Activated CD8-positive, alpha-beta memory T cell treated with anti-CD3 and anti-CD28 coated beads, Interleukin-2, amount 50 U/mL, for 4 hours (primary cell): Measurements from ENCODE around the gene DIAPH3.

Experiments
- DNase-seq: peaks from one replicate; pipeline ENCODE4 v3.0.0-alpha.2; 2020

Gene DIAPH3

DNA sequence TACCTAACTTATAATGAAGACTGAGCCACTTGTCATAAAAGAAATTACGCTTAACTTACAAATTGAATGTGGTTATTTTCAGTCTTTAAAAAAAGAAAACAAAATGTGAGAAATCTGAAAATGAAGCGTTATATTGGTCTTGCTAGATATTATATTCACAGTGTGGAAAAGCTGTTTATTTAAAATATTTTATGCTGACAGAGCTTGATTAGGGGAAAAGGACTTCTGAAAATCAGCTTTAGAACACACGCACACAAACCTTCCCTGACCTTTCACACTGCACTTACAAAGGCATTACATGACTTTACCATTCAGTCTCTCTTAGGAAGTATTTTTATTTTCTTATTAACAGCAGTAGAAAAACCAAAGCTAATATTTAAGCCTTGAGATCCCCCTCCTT lies 461.5 kb downstream of the DIAPH3 start:
- no peak for DNase-seq

DNA sequence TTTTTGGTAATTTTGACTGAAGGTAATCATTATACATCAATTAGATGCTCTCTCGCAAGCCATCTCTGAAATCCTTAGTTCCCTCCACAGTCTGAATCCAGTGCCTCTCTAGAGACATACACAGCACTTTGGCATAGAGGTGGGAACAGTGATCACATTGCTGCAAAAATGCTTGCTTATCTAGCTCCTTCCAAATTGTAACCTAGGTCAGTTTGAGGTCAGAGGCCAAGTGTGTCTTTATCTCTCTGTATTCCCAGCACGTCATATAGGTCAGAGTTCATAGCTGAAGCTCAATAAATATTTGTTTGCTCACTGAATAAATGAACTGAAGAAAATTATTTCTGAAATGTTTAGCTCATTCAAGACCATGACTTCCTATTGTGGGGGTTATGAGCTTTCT lies 462.5 kb downstream of the DIAPH3 start:
- DNase-seq: no peak

DNA sequence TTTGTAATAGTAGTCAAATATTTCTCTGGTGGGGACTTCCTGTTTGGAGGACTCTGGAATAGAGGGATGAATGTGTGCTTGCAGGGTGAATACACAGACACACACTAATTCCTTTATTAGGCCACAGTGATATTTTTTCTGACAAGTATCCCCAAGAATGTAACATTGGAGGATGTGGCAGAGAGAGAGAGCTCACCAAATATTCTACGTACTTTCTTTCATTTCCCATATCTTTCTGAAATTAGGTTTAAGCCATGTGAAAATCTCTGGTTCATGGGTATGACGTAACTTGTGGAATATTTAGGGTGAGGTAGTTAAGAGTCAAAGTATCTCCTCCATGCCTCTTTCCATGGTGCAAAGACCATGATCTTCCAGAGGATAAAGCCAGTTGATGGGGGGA lies 463.4 kb downstream of the DIAPH3 start:
- no peak for DNase-seq

DNA sequence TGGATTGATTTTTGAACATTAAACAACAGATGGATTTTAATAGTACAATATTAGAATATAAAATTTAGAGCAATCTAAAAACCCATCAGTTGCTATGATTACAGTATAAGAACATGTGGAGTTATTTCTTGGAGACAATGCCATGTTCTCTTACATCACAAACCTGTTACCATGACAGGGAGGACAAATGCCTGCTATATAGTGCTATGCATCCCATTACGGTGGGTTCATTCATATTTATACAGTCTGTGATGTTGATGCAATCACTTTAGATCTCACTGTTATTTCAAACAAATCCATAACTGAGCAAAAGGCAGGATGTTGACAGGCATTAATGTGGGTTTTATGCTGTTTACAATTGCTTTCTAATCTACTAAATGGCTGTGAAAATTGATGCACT lies 467.5 kb downstream of the DIAPH3 start:
- no peak for DNase-seq

DNA sequence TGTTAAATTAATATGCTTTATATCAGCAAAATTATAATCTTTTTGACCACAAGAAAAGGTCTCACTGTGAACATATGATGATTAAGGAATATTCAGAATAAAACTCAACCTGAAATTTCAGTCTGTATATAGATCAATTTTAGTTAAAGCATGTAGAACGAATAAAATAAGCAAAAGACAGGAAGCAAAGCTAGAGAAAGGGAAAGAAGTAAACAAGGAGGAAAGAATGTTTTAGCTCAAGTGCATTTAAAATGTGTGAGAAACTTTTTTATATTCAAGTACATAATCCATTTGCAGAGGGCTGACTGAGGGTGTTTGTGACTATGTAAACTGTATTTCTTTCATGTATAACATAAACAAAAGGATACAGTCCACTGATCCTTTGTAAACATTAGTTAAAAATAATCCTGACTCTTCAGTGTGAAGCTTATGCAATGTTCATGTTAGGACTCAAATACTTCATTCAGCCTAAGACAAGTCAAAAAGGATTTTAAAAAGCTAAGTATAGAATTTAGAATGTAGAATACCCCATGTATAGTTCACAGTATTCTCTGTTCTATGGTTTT lies 472.1 kb downstream of the DIAPH3 start:
- no peak for DNase-seq

DNA sequence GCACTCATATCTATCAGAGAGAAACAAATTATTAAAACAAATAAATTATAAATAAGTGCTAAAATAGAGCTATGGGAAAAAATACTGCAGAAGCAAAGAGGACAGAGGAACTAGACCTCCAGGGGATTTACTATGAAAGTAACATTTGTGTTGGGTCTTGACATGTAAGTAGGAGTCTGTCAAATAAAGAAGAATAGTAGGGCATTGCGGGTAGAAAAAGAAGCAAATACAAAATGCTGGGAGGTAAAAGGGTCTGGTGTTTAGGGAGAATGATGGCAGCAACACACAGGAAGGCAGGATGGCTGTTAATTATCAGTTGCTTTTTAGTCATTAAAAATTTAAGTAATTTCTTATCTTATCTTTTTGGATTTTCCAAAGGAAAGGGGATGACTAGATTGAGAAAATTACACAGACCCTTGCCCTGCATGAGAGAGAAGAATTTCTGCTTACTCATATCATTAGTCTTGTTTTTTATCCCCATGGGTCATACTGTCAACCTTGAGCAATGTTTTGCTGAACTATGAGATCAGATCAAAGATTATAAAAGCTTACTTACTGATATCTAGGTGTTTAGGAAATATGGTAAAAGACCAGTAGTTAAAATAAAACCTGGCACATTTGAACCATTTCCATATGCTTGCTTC lies 472.7 kb downstream of the DIAPH3 start:
- DNase-seq: no peak

DNA sequence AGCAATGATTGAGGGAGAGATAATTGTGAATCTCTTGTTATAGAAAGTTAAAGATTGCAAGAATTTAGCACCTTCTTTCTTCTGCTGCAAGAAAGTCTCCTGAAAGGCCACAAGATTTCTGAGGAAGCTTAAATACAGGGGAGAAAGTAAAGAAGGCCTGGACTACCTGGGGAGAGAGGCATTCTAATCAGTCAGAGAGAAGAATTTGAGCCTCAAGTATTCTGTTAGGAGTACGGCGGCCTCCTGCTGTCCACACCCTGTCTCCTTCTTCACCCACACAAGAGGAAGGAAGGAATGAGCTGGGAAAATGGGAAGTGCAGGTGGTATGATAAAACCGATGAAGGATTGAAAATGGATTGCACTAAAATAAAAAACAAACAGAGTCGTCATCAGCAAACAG lies 474.7 kb downstream of the DIAPH3 start:
- DNase-seq: no peak

DNA sequence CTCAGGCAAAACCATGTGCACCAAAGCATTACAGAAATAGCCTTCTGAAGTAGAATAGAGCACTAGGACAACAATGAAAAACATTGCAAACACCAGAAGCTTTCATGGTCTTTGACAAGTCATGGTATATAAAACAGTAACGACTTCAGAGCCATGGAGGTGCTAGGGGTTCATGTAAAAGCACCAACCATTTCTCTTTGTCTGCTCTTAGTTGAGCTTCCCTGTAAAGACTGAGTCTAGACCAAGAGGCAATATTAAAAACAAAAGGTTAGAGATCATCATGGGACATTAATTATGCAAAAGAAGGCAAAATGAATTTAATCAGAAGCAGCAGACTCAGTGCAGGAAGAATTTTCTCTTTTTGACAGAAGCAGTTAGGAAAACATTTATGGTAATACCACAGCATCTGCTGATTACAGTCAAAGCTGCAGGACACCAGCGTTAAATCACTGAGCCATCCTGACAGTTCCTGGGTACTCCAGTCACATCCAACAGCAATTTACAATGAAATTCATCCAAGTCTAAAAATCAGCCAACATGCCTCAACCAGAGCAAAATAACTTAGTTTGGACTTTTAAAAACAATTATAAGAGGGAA lies 476.8 kb downstream of the DIAPH3 start:
- DNase-seq: no peak

DNA sequence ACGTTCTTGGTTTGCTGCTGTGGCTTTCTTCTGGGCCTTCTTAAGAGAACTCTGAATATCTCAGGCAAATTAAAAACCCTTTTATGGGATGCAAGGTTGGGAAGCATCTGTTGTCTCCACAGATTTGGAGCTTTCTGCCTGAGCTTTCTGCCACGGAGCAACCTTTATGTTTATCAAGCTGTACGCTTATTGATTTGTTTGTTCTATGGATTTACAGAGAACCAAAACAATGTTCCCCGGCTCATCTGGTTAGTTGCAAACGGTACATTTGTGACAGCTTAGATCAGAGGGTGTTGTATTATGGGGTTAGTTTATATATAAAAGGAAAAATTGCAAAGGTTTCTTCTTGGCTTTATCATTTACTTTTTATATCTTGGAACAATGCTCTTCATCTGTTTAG lies 479.6 kb downstream of the DIAPH3 start:
- no peak for DNase-seq

DNA sequence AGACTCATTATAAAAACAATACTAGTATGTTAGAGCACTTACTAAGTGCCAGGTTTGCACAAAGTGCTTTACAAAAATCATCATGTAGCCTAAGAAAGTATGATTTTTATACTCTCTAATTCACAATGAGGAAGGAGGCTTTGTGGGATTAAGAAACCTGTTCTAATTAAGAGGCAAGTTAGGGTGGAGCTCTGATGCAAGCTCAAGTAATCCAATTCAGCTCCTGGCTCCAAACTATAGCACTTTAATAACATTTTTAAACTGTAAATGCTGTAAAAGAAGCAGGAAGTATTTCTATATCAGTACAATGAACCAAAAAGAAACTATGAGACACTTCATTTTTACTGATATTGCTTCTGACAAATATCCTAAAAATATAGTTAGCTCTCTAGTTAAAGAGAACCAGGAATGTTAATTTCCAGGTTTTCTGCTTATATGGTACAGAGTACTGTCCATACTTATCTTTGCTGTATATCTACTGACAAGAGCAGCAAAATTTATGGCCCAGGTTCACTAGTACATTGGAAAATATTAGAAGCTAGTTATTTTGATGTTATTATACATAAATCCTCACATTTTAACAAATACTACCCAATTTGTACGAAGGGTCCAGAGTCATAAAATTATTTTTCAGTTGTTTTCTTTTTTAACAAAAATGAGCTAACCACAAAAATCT lies 482.0 kb downstream of the DIAPH3 start:
- DNase-seq: no peak

DNA sequence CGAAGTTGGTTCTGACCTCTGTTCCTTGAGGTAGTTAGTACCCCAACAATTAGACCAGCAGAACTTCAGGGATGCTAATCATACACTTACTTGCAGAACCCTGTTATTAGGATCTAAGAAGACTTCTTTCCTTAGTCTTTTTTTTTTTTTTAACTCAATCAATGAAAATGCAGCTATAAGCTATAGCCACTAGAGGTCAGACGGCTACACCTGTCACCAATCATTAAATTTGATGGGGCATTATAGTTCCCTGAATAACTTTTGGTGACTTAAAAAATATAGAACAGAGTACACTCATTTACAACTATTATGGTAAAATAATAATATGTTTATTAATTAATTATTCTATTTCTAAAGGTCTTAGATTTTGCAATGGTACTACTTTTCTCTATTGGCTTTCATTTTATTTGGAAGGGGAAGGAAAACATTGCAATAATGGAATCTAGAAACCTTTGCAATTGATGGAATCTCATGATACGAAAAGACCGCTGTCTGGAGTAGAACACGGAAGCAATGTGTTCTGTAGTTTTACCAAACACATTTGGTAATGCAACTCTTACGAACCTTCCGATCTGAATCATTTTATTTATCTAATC lies 483.2 kb downstream of the DIAPH3 start:
- no peak for DNase-seq

DNA sequence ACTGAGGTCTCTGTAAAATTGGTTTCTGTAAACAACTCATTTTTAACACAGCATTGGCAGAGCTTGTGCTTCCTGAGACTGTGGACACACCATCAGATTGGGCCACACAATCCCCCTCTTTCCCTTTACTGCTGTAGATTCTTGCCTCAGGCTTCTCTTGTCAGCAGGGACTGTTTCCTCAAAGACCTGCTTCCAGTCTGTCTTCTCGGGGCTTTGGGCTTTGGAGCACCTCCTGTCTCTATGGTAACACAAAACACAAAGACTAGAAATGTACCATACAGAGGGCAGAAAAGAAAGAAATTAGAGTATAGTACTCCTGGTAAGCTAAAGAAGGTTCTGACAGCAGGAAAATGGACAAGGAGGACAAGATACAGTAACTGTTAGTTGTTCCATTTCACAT lies 484.5 kb downstream of the DIAPH3 start:
- no peak for DNase-seq

DNA sequence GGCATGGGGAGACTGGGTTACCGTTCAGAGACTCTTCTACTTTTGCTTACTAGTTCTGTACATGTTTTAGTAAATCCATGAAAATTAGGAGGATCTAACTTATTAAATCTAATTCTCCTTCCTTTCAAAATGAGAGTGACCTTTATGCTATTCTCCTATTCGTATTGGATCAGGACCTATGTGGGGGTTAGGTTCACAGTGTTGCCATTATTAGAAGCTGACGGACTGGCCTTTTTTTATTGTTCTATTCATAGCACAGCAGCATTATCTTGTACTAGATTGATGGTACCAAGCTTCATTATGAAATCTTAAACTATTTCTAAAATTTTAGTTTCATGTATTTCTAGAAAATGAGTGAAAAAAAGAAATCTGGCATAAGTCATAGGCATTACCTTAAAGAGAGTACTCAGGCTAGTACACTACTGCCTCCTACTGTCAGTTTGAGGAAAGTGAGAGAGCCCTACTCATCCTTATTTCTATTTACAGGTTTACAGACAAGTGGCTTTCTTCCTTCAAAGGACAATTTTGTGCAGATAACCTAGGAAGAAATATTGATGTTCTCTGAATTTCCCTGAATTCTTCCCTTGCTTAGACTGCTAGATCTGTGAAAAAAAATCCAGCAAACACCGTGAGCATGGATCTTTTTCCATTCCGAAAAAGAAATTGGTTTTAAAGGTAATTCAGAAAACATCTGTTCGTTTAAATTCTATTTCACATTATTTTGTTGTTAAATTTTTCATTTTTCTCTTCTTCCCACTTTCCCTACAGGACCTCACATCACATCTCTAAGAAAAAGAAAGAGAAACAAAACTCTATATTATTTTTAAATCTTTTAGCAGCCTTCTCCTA lies 485.5 kb downstream of the DIAPH3 start:
- no peak for DNase-seq

DNA sequence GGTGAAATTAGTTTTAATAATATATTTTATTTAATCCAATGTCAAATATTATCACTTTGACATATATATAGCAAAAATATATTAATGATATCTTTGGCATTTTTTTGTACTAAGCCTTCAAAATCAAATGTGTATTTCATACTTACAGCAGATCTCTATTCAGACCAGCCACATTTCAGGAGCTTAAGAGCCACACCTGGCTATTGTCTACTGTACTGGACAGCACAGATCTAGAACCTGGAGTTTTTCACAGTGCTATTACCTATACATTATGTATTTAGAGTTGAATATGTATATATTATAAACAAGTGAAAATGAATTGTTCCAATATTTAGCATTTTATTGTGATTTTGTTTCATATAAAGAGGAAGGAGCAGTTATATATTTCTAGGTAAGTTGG lies 486.3 kb downstream of the DIAPH3 start:
- DNase-seq: no peak

DNA sequence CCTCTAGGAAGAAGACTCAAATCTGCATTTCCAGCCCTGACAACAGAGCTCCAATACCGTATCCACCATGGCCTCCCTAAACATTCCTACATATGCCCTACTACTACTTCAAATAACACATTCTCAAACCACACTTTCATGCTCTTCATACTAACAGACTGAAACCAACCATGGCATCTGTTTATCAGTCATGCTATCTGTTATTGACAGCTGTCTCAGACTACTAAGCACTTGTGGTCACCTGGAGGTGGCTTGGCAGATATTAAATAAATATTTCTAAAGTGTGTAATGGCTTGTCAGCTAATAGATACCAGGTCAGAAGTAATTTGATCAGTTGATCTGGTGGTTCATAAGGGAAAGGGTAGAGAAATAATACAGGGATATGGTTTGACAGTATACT lies 489.1 kb downstream of the DIAPH3 start:
- DNase-seq: no peak

DNA sequence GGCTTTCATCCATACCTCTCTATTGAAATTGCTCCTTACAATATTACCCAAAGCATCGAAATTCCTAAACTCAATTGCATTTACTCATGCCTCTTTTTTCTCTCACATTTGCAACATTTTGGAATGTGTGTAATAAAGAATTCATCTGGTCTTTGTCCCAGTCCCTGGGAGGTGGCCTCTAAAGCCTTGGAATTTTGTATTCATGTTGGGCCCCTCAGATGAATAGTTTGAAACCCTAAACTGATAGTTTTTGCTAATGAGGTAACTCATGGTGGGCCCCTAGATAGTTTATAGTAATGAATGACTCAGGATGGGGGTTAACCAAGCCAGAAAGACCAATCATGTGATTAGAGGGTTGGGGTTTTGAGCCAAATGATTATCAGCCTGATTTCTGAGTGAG lies 490.4 kb downstream of the DIAPH3 start:
- DNase-seq: no peak

DNA sequence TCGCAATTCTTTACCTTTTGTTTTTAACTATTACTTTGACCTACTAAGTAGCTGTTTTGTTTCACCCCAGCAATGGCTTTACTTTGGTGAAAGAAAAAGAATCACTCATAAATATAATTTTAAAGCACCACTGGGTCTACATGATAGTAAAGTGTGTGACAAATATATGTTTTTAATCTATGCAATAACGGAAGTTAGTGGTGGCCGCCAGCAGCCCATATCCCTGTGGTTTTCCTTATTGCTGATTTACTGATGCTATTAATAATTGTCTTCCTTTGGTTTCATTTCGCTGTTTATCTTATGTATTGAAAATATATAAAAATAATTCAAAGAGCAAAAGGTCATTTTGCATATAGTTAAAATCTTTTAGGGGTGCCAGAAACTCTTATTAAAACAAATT lies 491.3 kb downstream of the DIAPH3 start:
- DNase-seq: no peak

DNA sequence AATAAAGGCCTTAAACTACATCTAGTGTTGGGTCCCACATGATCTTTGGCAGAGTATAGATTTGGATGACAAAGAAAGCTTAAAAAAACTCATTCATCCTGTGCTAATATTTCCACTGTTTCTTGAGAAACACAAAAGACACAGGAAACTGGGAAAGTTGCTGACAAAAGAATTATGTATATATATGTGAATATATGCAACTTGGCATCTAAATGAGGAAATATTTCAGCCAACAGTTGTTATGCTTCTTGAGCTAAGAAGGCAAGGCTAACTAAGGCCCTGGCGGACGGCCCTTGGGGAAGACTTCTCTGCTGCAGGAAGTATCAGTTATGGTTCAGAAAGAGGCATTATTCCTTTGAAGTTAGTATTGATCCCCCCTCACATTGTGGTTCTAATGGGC lies 491.8 kb downstream of the DIAPH3 start:
- no peak for DNase-seq

DNA sequence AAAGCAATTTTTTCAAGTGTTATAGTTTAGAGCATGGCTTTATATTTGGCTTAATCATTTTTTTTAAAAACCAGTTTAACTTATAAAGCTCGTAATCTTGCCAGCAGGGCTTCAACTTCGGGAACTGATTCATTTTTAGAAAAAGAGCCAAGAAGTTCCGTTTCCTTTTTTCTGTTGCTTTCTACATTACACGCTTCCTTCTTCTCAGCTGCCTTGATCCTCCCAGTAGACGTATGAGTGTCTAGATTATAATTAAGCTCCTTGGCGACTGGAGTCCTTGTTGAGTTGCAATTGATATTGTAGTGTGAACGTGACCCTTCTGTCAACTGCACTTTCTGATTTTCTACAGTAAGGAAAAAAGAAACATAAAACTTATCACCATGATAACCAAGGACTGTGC lies 497.2 kb downstream of the DIAPH3 start:
- DNase-seq: no peak

DNA sequence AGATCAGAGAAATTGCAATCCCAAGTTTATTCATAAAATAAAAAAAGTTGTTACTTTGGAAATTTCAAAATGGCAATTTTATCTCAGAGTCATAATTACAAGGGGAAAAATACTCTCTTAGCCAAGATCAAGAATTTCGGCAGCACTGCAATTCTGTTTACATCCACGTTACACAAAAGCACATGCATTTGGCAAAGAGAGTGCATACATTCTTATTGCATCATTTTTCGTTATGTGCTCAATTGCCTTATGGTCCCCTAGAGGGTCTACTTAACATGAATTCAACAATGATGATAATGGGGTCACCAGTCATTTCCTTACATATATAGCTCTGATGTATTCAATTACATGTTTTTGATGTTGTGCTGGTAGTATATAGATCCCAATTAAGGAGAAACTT lies 498.0 kb downstream of the DIAPH3 start:
- no peak for DNase-seq

DNA sequence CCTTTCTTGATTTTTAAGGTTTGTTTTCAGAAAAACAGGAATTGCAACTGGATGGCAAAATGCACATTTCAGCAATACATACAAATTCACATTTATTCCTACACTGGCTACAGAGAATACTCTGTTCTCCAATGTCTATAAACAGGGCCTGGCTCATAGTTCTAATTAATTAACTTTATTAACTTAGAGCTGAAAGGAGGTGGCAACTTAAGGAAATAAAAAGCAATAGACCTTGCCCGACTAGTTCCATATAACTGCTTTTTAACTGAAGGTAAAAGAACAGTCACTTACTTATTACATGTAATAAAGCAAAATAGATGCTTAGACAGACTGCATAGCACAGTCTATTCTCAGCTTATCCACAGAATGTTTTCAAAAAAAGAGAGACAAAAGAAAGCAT lies 498.5 kb downstream of the DIAPH3 start:
- no peak for DNase-seq

DNA sequence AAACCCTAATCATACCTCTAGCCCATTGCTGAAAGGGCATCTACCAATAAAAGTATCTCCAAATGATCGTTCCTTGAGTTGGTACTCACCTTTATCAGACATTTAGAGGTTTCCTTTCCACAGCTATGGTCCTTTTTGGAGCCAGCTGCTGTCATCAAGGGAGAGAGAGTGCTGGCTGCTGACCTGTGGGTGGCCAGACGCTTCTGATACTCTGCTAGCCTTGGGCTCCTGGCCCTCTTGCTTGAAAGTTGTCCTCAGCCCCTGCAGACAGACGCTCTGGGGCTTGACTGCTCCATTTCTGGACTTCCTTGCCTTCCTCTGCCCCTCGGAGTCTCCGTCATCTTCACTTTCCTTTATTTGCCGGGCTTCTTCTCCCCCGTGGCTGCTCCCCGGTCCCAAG lies 499.1 kb downstream of the DIAPH3 start:
- no peak for DNase-seq

DNA sequence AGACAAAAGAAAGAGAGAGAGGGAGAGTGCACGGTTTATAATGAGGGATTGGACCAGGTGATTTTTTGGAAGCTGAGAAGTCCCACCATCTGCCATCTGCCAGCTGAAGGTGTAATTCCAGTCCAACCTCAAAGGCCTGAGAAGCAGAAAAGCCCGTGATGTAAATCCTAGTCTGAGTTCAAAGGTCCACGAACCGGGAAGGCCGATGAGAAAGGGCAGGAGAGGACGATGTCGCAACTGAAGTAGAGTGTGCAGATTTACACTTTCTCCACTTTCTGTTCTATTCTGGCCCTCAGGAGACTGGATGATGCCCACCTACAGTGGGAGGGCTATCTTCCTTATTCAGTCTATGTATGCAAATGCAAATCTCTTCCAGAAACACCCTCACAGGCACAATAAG lies 500.0 kb downstream of the DIAPH3 start:
- DNase-seq: no peak
